GM18508 (cell line): ENCODE results near the gene KCMF1.
"Not testable (repeated sequence)": the region's sequence is repeated elsewhere in the genome, so short reads cannot be mapped to it uniquely, and the experiment has no call there.

Source experiments
- ATAC-seq: cut with Tn5 transposase; IDR thresholded peaks from one replicate; pipeline ENCODE4 v1.9.1; 2021; ENCODE audit warnings: moderate number of reproducible peaks; ENCODE audit not compliant: insufficient read depth, unreplicated experiment

Gene KCMF1

GRCh38 chr2:84970868-84971509, at the start of gene KCMF1:
Gene KCMF1, plus strand, starts transcription at chr2:84971161. Its CDS starts 291 bp downstream, at chr2:84971452.
- no peak for ATAC-seq

- no peak for ATAC-seq
Observed at GRCh38 chr2:84923009-84923408, 48.0 kb upstream of the KCMF1 start.

- ATAC-seq: no peak
Observed at GRCh38 chr2:84924173-84925106, 46.5 kb upstream of the KCMF1 start.

GRCh38 chr2:84925336-84925723, 45.6 kb upstream of the KCMF1 start:
- ATAC-seq: no peak

- ATAC-seq: peak; percentile 75
Observed at GRCh38 chr2:84925724-84926376, 45.1 kb upstream of the KCMF1 start.

- no peak for ATAC-seq
Observed at GRCh38 chr2:84927275-84927627, 43.7 kb upstream of the KCMF1 start.

GRCh38 chr2:84931384-84931821, 39.6 kb upstream of the KCMF1 start:
- ATAC-seq: peak; percentile 45

GRCh38 chr2:84938194-84938879, 32.6 kb upstream of the KCMF1 start:
- peak; percentile 31 for ATAC-seq

GRCh38 chr2:84939426-84940087, 31.4 kb upstream of the KCMF1 start:
- ATAC-seq: peak; percentile 67

GRCh38 chr2:84940088-84940470, 30.9 kb upstream of the KCMF1 start:
- ATAC-seq: no peak

GRCh38 chr2:84940831-84941412, 30.0 kb upstream of the KCMF1 start:
- no peak for ATAC-seq

- no peak for ATAC-seq
Observed at GRCh38 chr2:84942166-84942565, 28.8 kb upstream of the KCMF1 start.

GRCh38 chr2:84942964-84943421, 28.0 kb upstream of the KCMF1 start:
- peak; percentile 29 for ATAC-seq

GRCh38 chr2:84944295-84944909, 26.6 kb upstream of the KCMF1 start:
- no peak for ATAC-seq

- ATAC-seq: not testable (repeated sequence)
Observed at GRCh38 chr2:84945838-84946203, 25.1 kb upstream of the KCMF1 start.

- ATAC-seq: peak; percentile 47
Observed at GRCh38 chr2:84946204-84947009, 24.6 kb upstream of the KCMF1 start.

GRCh38 chr2:84947010-84947593, 23.9 kb upstream of the KCMF1 start:
- ATAC-seq: no peak

- no peak for ATAC-seq
Observed at GRCh38 chr2:84953535-84953934, 17.4 kb upstream of the KCMF1 start.
